DMS 273 treated with DMSO at 0.1 percent for 48 hours (cell line): ENCODE results near the gene BCL2.

Experiments
- DNase-seq: peaks from one replicate; lab custom pipeline; 2025; lab: John Stamatoyannopoulos, UW

The BCL2 gene

GRCh38 chr18:63286926-63287325 is 32.6 kb downstream of the BCL2 start:
- peak; percentile 29 for DNase-seq

GRCh38 chr18:63284827-63285733 is 34.5 kb downstream of the BCL2 start:
- peak; percentile 24 for DNase-seq

- DNase-seq, result no peak
Measured at GRCh38 chr18:63284173-63284799, 35.3 kb downstream of the BCL2 start.

- DNase-seq, result no peak
Measured at GRCh38 chr18:63283305-63284094, 36.1 kb downstream of the BCL2 start.

DNA sequence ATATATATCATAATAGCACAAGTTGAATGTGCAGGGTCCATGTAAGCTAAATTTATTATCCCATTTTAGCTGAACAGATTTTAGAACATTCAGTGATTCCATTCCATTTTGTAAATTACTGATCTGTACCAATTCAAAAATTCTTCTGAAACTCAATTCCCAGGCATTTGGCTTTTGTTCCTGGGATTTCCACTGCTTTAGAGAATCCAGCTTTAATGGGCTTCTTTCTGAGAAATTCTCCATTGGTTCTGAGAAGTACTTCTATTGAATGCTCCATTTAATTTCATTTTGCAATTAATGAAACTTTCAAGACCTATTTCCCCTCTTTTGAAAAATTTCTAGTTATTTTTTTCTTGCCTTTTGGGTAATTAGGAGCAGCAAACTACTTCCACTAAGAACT is 36.8 kb downstream of the BCL2 start:
- no peak for DNase-seq

DNA sequence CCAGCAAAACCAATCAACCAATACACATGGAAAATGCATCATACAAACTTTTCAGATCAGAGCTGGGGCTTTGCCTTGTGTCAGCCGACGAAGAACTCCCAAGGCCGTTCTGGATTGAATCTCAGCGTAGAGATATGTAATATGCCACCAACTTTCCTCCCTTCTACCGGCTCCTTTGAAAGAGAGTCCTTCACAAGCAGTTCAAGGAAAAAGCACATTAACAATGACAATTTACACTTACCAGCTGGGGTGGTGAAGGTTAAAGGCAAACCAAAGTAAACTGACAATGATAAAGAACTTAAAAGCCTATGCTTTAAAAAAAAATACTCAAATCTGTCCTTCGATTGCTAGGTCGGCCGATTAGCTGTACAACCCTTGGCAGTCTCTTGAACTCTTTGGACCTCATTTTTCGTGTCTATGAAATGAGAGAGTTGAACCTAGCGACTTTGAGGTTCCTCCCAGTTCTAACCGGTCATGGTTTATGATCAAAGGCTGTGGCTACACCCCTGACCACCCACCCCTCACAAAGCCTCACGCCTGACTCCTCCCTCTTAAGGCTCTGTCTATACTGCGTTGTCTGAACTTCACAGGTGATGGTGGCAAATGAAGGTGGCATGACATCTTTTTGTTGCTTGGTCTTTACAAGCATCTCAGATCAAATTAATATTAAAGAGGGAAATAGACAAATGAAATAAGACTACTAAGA is 46.2 kb downstream of the BCL2 start:
- DNase-seq, result no peak

GRCh38 chr18:63272638-63273037 is 46.9 kb downstream of the BCL2 start:
- no peak for DNase-seq

GRCh38 chr18:63271881-63272299 is 47.7 kb downstream of the BCL2 start:
- peak; percentile 7 for DNase-seq

DNA sequence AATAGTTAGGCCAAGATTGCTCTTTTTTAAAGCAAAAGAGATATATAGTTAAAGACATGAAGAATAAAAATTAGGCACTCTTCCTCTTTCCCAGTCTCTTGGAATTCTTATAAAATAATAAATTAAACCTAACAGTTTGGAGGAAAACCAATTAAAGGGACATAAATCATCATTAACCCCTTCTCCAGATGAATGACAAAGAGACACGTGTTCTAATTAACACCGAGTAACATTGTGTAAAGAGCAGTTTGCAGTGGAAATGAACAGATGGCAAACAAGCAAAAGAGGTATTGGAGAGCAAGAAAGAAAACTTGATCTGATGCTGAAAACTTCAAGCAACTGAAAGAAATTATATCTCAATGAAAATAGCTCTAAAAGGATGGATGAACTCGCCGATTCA is 48.4 kb downstream of the BCL2 start:
- DNase-seq, result peak; percentile 74

DNA sequence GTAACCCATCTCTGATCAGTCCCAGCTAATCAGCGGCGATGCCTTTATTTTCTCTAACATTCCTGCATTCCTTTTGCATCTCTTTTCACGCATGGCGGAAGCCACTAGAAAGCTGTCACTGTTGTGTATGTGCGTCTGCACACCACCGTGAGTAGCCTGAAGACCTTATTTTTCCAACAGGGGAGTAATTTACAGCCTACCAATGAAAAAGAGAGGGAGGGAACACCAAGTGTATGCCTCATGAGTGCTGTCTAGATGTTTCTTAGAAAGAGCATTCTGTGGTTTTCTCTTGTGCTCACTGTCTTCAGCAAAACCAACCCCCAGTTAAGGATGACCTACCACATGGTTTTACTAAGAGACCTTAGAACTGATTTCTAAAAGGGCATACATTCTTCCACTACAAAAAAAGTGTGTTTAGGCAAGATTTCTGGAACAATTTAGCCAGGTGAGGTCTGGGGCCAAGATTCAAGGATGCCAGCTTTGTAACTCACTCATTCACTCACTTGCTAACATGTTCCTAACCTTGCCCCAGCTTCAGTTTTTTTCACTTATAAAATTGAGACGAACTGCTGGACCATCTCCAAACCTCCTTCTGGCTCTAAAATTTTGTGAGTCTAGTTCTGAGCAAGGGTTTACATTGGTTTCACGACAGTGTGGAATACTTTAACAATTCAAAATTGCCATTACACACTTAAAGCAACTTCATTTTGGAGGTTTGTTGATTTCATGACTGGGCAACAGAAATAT is 51.4 kb downstream of the BCL2 start:
- DNase-seq, result no peak

GRCh38 chr18:63266888-63267790 is 52.4 kb downstream of the BCL2 start:
- no peak for DNase-seq

DNA sequence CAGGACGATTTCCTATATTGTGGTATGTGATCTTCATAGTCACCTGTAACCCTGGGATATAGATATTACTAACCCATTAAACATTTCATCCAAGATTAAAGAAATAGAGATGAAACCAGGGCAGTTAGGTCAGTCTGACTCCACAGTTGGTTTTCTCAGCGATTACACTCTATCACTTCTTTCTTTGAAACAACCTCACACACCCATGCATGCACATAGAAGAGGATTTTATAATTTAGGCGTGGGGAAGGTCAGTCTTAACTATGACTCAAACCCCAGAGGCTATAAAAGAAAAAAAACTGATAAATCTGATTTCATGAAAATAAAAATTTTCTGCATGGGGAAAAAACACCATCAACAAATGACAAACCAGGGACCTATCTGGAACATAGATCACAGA is 54.2 kb downstream of the BCL2 start:
- no peak for DNase-seq

- no peak for DNase-seq
Measured at GRCh38 chr18:63264871-63265270, 54.7 kb downstream of the BCL2 start.

- no peak for DNase-seq
Measured at GRCh38 chr18:63263444-63263843, 56.1 kb downstream of the BCL2 start.

- DNase-seq, result no peak
Measured at GRCh38 chr18:63262369-63263335, 56.9 kb downstream of the BCL2 start.

DNA sequence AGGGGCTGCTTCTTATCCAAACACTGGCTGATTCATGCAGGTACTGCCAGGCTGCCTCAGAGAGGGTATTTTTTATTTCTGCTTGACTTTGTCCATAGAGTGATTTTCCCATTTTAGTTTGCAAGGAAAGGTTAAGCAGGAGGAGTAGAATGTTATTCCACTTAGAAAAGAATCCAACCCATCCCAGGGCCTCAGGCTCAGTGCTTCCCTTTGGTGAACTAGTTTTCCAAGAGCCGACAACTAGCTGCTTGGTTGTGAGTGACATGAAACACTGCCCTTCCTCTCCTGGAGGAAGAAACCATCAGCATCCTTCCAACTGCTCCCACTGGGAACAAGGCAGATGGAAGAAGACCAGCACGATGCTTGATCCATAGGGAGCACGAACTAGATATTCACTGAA is 58.5 kb downstream of the BCL2 start:
- no peak for DNase-seq

- DNase-seq, result no peak
Measured at GRCh38 chr18:63260380-63260754, 59.2 kb downstream of the BCL2 start.

DNA sequence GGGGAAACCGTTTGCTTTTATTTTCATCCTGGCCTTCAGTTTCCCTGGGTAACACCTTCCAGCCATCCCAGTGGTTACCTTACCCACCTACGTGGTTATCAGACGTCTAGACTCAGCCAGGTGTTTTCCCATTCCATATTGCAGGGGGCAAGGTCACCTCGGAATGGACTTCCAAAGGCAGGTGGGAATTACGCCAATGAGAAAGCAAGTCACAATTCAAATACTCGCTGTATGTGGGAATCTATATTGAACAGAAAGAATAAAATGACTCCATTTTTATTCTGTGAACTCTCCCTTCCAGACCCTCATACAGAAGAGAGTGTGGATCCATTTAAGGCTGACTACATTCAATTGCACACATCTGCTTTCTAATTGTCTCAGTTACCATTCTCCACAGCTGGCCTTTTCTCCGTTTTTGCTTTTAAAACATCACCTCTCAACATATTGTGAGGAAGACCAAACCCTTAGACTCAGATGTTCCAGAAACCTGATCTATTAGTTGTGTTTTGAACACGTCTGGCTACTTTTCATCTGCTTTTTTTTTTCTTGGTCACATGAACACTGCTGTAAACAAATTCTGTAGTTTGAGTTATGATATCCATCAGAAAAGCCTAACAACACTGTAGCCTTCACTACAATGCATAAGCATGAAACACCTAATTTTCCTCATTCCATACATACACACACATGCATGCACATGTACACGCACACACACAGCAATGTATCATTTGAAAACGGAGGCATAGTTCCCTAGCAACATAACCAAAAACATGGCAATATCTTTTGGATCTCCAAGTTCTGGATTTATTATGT is 59.8 kb downstream of the BCL2 start:
- no peak for DNase-seq
